ENCODE results near the gene GATA5.
A peak's percentile ranks its signal among the peaks of the same experiment; 100 is the strongest.

Gene GATA5

GRCh38 chr20:62501801-62502495 is 26.2 kb upstream of the GATA5 start:
- Histone ChIP-seq H3K9ac (no peak overlapping the region), H3K4me2 (ENCODE audit: low read length) (no peak overlapping the region), H3K27ac (no peak overlapping the region), H3K9me3 (ENCODE audit: control insufficient read depth, low read length) (no peaks in the 10 kb centered on the region), H3K36me3 (ENCODE audit: control insufficient read depth, insufficient read depth, low read length) (no peaks in the 10 kb centered on the region), H2AFZ (no peak overlapping the region), H3K4me3 (ENCODE audit: low read depth, low read length) (no peak overlapping the region), H3K79me2 (no peaks in the 10 kb centered on the region), H3K4me1 (peaks cover 3% of the 10 kb centered on the region), H3K27me3 (ENCODE audit: control insufficient read depth, insufficient read depth, low read length) (no peaks in the 10 kb centered on the region)
- TF ChIP-seq, protein P1, sequence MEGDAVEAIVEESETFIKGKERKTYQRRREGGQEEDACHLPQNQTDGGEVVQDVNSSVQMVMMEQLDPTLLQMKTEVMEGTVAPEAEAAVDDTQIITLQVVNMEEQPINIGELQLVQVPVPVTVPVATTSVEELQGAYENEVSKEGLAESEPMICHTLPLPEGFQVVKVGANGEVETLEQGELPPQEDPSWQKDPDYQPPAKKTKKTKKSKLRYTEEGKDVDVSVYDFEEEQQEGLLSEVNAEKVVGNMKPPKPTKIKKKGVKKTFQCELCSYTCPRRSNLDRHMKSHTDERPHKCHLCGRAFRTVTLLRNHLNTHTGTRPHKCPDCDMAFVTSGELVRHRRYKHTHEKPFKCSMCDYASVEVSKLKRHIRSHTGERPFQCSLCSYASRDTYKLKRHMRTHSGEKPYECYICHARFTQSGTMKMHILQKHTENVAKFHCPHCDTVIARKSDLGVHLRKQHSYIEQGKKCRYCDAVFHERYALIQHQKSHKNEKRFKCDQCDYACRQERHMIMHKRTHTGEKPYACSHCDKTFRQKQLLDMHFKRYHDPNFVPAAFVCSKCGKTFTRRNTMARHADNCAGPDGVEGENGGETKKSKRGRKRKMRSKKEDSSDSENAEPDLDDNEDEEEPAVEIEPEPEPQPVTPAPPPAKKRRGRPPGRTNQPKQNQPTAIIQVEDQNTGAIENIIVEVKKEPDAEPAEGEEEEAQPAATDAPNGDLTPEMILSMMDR (IDR thresholded peaks at IDR 0.05), result no peak

GRCh38 chr20:62500237-62500864 is 24.6 kb upstream of the GATA5 start:
- Histone ChIP-seq H3K4me3 (ENCODE audit: low read depth, low read length) (no peak overlapping the region), H3K79me2 (no peaks in the 10 kb centered on the region), H3K9me3 (ENCODE audit: control insufficient read depth, low read length) (no peaks in the 10 kb centered on the region), H2AFZ (peak overlapping the region; percentile 11), H3K27ac (no peak overlapping the region), H3K9ac (no peak overlapping the region), H3K4me2 (ENCODE audit: low read length) (no peak overlapping the region), H3K4me1 (peaks cover 3% of the 10 kb centered on the region), H3K27me3 (ENCODE audit: control insufficient read depth, insufficient read depth, low read length) (no peaks in the 10 kb centered on the region), H3K36me3 (ENCODE audit: control insufficient read depth, insufficient read depth, low read length) (no peaks in the 10 kb centered on the region)
- TF ChIP-seq, protein P1 (IDR thresholded peaks at IDR 0.05), result peak; percentile 93

GRCh38 chr20:62499758-62500236 is 24.0 kb upstream of the GATA5 start:
- Histone ChIP-seq H3K27ac (no peak overlapping the region), H3K79me2 (no peaks in the 10 kb centered on the region), H3K9me3 (ENCODE audit: control insufficient read depth, low read length) (no peaks in the 10 kb centered on the region), H3K4me2 (ENCODE audit: low read length) (no peak overlapping the region), H2AFZ (peak overlapping the region; percentile 11), H3K9ac (no peak overlapping the region), H3K36me3 (ENCODE audit: control insufficient read depth, insufficient read depth, low read length) (no peaks in the 10 kb centered on the region), H3K27me3 (ENCODE audit: control insufficient read depth, insufficient read depth, low read length) (no peaks in the 10 kb centered on the region), H3K4me3 (ENCODE audit: low read depth, low read length) (no peak overlapping the region), H3K4me1 (peaks cover 3% of the 10 kb centered on the region)
- TF ChIP-seq, protein P1 (IDR thresholded peaks at IDR 0.05), result no peak

DNA sequence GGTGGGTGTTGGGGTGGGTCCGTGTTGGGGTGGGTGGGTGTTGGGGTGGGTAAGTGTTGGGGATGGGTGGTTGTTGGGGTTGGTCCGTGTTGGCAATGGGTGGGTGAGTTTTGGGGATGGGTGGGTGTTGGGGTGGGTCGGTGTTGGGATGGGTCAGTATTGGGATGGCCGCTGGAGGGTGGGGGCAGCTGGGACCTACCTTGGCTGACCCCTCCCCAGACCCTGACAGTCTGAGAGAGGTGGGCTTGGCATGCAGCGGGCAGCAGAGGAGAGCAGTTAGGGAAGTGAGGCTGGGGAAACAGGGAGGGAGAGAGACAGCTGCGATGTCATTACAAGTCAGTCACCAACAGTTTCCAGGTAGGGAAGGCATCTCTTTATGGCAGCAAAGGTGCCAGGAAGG is 23.1 kb upstream of the GATA5 start:
- no peak overlapping the region for H2AFZ ChIP-seq
- H3K36me3 ChIP-seq (ENCODE audit: control insufficient read depth, insufficient read depth, low read length), result no peaks in the 10 kb centered on the region
- H3K27ac ChIP-seq, result no peak overlapping the region
- H3K4me2 ChIP-seq (ENCODE audit: low read length), result no peak overlapping the region
- H3K4me1 ChIP-seq, result peaks cover 3% of the 10 kb centered on the region
- no peaks in the 10 kb centered on the region for H3K27me3 ChIP-seq (ENCODE audit: control insufficient read depth, insufficient read depth, low read length)
- H3K9ac ChIP-seq, result no peak overlapping the region
- TF ChIP-seq, protein P1 (IDR thresholded peaks at IDR 0.05), result no peak
- no peaks in the 10 kb centered on the region for H3K79me2 ChIP-seq
- no peaks in the 10 kb centered on the region for H3K9me3 ChIP-seq (ENCODE audit: control insufficient read depth, low read length)
- no peak overlapping the region for H3K4me3 ChIP-seq (ENCODE audit: low read depth, low read length)
